ENCODE measurements around the gene LY6G6C. TPM values are rescaled to one million over a fixed set of nuclear protein-coding genes. Genes with fewer than 3 reads are reported as not detected.

Gene LY6G6C
- total and polyA plus RNA-seq, 2 of the 13 experiments (the other 11 are each of a cell fraction or from before 2014, with no cell fraction given) = 0.15 TPM; not detected in 1

DNA sequence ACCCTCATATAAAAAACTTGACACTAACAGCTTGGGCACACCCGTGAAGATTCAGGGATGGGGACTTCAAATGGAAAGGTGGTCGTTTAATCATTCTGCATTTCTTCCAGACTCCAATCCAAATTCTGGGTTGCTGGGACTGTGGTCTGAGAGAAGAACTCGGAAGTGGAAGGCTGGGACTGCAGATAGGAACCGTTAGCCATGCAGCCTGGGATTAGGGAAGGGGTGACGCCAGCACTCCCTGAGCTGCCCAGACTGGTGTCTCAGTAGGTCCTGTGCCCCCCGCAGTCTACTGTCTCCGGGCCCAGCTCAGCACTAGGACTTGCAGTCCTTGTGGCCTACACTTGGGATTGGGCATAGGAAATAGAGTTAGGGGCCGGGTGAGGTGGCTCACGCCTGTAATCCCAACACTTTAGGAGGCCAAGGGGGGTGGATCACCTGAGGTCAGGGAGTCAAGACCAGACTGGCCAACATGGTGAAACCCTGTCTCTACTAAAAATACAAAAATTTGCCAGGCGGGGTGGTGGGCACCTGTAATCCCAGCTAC lies 15.3 kb upstream of the LY6G6C start (continued):
- TF ChIP-seq NFAT5 (CRISPR knock-in tag; IDR thresholded peaks at IDR 0.05) (0 out of 2 replicates have a peak, but pooled peaks have one; percentile 4), REST (IDR thresholded peaks at IDR 0.05; ENCODE audit: borderline replicate concordance in 1 of 2, low read depth in 1 of 2, low read length in 2 of 2) (no peak), ZFP90 (CRISPR knock-in tag; IDR thresholded peaks at IDR 0.05; ENCODE audit: borderline replicate concordance) (0 out of 2 replicates have a peak, but pooled peaks have one; percentile 11), ZSCAN31 (CRISPR knock-in tag; IDR thresholded peaks at IDR 0.05; ENCODE audit: low read depth) (no peak; the same call in 1 of the 2 replicates), TRIM24 (CRISPR knock-in tag; IDR thresholded peaks at IDR 0.05) (no peak), PAX8 (CRISPR knock-in tag; IDR thresholded peaks at IDR 0.05; ENCODE audit: borderline replicate concordance) (0 out of 2 replicates have a peak, but pooled peaks have one; percentile 23)
- TF ChIP-seq, protein P1, sequence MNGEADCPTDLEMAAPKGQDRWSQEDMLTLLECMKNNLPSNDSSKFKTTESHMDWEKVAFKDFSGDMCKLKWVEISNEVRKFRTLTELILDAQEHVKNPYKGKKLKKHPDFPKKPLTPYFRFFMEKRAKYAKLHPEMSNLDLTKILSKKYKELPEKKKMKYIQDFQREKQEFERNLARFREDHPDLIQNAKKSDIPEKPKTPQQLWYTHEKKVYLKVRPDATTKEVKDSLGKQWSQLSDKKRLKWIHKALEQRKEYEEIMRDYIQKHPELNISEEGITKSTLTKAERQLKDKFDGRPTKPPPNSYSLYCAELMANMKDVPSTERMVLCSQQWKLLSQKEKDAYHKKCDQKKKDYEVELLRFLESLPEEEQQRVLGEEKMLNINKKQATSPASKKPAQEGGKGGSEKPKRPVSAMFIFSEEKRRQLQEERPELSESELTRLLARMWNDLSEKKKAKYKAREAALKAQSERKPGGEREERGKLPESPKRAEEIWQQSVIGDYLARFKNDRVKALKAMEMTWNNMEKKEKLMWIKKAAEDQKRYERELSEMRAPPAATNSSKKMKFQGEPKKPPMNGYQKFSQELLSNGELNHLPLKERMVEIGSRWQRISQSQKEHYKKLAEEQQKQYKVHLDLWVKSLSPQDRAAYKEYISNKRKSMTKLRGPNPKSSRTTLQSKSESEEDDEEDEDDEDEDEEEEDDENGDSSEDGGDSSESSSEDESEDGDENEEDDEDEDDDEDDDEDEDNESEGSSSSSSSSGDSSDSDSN (CRISPR knock-in tag; IDR thresholded peaks at IDR 0.05) = peak; percentile 16; the same call in 1 of the 2 replicates
- TF ChIP-seq, protein P2, sequence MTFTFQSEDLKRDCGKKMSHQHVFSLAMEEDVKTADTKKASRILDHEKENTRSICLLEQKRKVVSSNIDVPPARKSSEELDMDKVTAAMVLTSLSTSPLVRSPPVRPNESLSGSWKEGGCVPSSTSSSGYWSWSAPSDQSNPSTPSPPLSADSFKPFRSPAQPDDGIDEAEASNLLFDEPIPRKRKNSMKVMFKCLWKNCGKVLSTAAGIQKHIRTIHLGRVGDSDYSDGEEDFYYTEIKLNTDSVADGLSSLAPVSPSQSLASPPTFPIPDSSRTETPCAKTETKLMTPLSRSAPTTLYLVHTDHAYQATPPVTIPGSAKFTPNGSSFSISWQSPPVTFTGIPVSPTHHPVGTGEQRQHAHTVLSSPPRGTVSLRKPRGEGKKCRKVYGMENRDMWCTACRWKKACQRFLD (CRISPR knock-in tag; IDR thresholded peaks at IDR 0.05; ENCODE audit: borderline replicate concordance) = 0 out of 2 replicates have a peak, but pooled peaks have one; percentile 54
- TF ChIP-seq, protein P3, sequence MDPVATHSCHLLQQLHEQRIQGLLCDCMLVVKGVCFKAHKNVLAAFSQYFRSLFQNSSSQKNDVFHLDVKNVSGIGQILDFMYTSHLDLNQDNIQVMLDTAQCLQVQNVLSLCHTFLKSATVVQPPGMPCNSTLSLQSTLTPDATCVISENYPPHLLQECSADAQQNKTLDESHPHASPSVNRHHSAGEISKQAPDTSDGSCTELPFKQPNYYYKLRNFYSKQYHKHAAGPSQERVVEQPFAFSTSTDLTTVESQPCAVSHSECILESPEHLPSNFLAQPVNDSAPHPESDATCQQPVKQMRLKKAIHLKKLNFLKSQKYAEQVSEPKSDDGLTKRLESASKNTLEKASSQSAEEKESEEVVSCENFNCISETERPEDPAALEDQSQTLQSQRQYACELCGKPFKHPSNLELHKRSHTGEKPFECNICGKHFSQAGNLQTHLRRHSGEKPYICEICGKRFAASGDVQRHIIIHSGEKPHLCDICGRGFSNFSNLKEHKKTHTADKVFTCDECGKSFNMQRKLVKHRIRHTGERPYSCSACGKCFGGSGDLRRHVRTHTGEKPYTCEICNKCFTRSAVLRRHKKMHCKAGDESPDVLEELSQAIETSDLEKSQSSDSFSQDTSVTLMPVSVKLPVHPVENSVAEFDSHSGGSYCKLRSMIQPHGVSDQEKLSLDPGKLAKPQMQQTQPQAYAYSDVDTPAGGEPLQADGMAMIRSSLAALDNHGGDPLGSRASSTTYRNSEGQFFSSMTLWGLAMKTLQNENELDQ (CRISPR knock-in tag; IDR thresholded peaks at IDR 0.05; ENCODE audit: borderline replicate concordance) = peak; percentile 42; the same call in 1 of the 2 replicates
- TF ChIP-seq, protein P4, sequence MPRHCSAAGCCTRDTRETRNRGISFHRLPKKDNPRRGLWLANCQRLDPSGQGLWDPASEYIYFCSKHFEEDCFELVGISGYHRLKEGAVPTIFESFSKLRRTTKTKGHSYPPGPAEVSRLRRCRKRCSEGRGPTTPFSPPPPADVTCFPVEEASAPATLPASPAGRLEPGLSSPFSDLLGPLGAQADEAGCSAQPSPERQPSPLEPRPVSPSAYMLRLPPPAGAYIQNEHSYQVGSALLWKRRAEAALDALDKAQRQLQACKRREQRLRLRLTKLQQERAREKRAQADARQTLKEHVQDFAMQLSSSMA (CRISPR knock-in tag; IDR thresholded peaks at IDR 0.05) = peak; percentile 39; the same call in 1 of the 2 replicates

All from HepG2 (cell line).